Gastroesophageal sphincter (tissue), 3 donors: ENCODE data around the gene GEMIN7.
"Not testable (repeated sequence)": the region's sequence is repeated elsewhere in the genome, so short reads cannot be mapped to it uniquely, and the experiment has no call there.

Experiments used
- EP300 ChIP-seq: sonication (generic); formaldehyde crosslinking; IDR thresholded peaks from one replicate; pipeline ENCODE4 v1.6.1; 2017; ENCODE audit warnings: antibody characterized with exemption, mild to moderate bottlenecking
- POLR2AphosphoS5 ChIP-seq: sonication (generic); formaldehyde crosslinking; IDR thresholded peaks from one replicate; pipeline ENCODE4 v1.6.1; 2017; ENCODE audit warnings: antibody characterized with exemption
- TF ChIP-seq, protein P1 (sequence below), 4 experiments: fragments of 200-600 bp in 2 of 4; fragments of 450-650 bp in 2 of 4; sonication (generic) in 1 of 4; IDR thresholded peaks; one replicate each; pipeline ENCODE4 v1.5.1; 2017 to 2019; ENCODE audit warnings: antibody characterized with exemption in 4 of 4, mild to moderate bottlenecking in 2 of 4, moderate library complexity in 2 of 4

DNA sequence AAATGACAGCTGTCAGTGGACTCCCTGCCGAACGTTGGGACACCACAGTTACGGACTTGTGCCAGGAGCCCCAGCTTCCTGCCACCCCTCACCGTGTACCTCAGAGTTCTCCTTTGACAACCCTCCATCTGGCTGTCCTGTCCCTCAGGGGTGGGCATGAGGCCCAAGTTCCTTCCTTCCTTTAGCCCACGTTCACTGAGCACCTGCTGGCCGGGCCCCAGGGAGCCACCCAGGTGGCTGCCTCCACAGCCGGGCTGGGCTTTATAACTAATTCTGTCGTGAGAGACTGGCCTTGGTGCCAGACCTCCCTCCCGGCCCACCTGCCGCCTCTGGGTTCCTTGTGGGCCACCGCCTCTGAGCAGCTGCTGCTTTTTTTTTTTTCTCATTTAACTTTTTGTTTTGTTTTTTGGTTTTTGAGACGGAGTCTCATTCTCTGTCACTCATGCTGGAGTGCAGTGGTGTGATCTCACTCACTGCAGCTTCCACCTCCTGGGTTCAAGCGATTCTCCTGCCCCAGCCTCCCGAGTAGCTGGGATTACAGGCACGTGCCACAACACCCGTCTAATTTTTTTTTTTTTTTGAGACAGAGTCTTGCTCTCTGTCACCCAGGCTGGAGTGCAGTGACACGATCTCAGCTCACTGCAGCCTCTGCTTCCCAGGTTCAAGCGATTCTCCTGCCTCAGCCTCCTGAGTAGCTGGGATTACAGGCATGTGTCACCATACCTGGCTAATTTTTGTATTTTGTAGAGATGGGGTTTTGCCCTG lies 39.7 kb downstream of the GEMIN7 start:
- TF ChIP-seq, protein P1, sequence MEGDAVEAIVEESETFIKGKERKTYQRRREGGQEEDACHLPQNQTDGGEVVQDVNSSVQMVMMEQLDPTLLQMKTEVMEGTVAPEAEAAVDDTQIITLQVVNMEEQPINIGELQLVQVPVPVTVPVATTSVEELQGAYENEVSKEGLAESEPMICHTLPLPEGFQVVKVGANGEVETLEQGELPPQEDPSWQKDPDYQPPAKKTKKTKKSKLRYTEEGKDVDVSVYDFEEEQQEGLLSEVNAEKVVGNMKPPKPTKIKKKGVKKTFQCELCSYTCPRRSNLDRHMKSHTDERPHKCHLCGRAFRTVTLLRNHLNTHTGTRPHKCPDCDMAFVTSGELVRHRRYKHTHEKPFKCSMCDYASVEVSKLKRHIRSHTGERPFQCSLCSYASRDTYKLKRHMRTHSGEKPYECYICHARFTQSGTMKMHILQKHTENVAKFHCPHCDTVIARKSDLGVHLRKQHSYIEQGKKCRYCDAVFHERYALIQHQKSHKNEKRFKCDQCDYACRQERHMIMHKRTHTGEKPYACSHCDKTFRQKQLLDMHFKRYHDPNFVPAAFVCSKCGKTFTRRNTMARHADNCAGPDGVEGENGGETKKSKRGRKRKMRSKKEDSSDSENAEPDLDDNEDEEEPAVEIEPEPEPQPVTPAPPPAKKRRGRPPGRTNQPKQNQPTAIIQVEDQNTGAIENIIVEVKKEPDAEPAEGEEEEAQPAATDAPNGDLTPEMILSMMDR (IDR thresholded peaks at IDR 0.05) = not testable (repeated sequence)
- not testable (repeated sequence) for TF ChIP-seq POLR2AphosphoS5, EP300
